ENCODE measurements around the gene COL28A1.

The COL28A1 gene

GRCh38 chr7:7577888-7578287 is 42.2 kb upstream of the COL28A1 start:
- no peaks in the 10 kb centered on the region for H3K4me1 ChIP-seq (ENCODE audit: insufficient read depth, low read length, severe bottlenecking)
- H3K9me2 ChIP-seq (ENCODE audit: low read depth, low read length), result no peaks in the 10 kb centered on the region
- peaks cover 41% of the 10 kb centered on the region for H3K36me3 ChIP-seq (ENCODE audit: insufficient read depth, low read length)
- no peak overlapping the region for H3K9ac ChIP-seq (ENCODE audit: low read length)
- H3K4me3 ChIP-seq (ENCODE audit: low read depth, low read length, poor library complexity, severe bottlenecking), result no peak overlapping the region
- no peaks in the 10 kb centered on the region for H3K9me3 ChIP-seq (ENCODE audit: low read length)
- H3K27ac ChIP-seq (ENCODE audit: low read depth, low read length, poor library complexity, severe bottlenecking), result no peak overlapping the region
- no peak overlapping the region for H2AFZ ChIP-seq (ENCODE audit: low read length)
- no peaks in the 10 kb centered on the region for H4K20me1 ChIP-seq (ENCODE audit: insufficient read depth, low read length)
- H3K27me3 ChIP-seq (ENCODE audit: insufficient read depth, low read length), result no peaks in the 10 kb centered on the region
- no peak for TF ChIP-seq CTCF (IDR thresholded peaks at IDR 0.05; ENCODE audit: low read length)
- no peak for TF ChIP-seq EZH2 (IDR thresholded peaks at IDR 0.05; ENCODE audit: borderline replicate concordance, low read length)
- no peak overlapping the region for H3K4me2 ChIP-seq (ENCODE audit: low read length)
- H3K79me2 ChIP-seq (ENCODE audit: insufficient read depth, low read length), result no peaks in the 10 kb centered on the region
- H3F3A ChIP-seq (ENCODE audit: insufficient read depth, low read length), result no peaks in the 10 kb centered on the region

- TF ChIP-seq CTCF (IDR thresholded peaks at IDR 0.05; ENCODE audit: low read length) (no peak), EZH2 (IDR thresholded peaks at IDR 0.05; ENCODE audit: borderline replicate concordance, low read length) (no peak)
- Histone ChIP-seq H3K27ac (ENCODE audit: low read depth, low read length, poor library complexity, severe bottlenecking) (no peak overlapping the region), H3K36me3 (ENCODE audit: insufficient read depth, low read length) (peaks cover 50% of the 10 kb centered on the region)
Observed at GRCh38 chr7:7576344-7576743, 40.7 kb upstream of the COL28A1 start.

GRCh38 chr7:7573701-7574100 is 38.0 kb upstream of the COL28A1 start:
- Histone ChIP-seq H3K4me1 (ENCODE audit: insufficient read depth, low read length, severe bottlenecking) (peaks cover 14% of the 10 kb centered on the region), H3K4me3 (ENCODE audit: low read depth, low read length, poor library complexity, severe bottlenecking) (no peak overlapping the region), H3K4me2 (ENCODE audit: low read length) (no peak overlapping the region), H2AFZ (ENCODE audit: low read length) (no peak overlapping the region), H3K27ac (ENCODE audit: low read depth, low read length, poor library complexity, severe bottlenecking) (no peak overlapping the region), H3K27me3 (ENCODE audit: insufficient read depth, low read length) (no peaks in the 10 kb centered on the region), H3K9me3 (ENCODE audit: low read length) (no peaks in the 10 kb centered on the region), H3K79me2 (ENCODE audit: insufficient read depth, low read length) (peaks cover 27% of the 10 kb centered on the region), H3K36me3 (ENCODE audit: insufficient read depth, low read length) (peaks cover 44% of the 10 kb centered on the region), H3K9me2 (ENCODE audit: low read depth, low read length) (no peaks in the 10 kb centered on the region), H3K9ac (ENCODE audit: low read length) (no peak overlapping the region), H4K20me1 (ENCODE audit: insufficient read depth, low read length) (no peaks in the 10 kb centered on the region), H3F3A (ENCODE audit: insufficient read depth, low read length) (no peaks in the 10 kb centered on the region)
- TF ChIP-seq CTCF (IDR thresholded peaks at IDR 0.05; ENCODE audit: low read length), result no peak
- no peak for TF ChIP-seq EZH2 (IDR thresholded peaks at IDR 0.05; ENCODE audit: borderline replicate concordance, low read length)

More at GRCh38 chr7:7576344-7576743, 40.7 kb upstream of the COL28A1 start:
- Histone ChIP-seq H3K79me2 (ENCODE audit: insufficient read depth, low read length) (peaks cover 7% of the 10 kb centered on the region), H3K4me2 (ENCODE audit: low read length) (no peak overlapping the region), H3K4me3 (ENCODE audit: low read depth, low read length, poor library complexity, severe bottlenecking) (no peak overlapping the region), H3K27me3 (ENCODE audit: insufficient read depth, low read length) (no peaks in the 10 kb centered on the region), H3F3A (ENCODE audit: insufficient read depth, low read length) (no peaks in the 10 kb centered on the region), H4K20me1 (ENCODE audit: insufficient read depth, low read length) (no peaks in the 10 kb centered on the region), H3K9ac (ENCODE audit: low read length) (no peak overlapping the region), H3K4me1 (ENCODE audit: insufficient read depth, low read length, severe bottlenecking) (no peaks in the 10 kb centered on the region), H3K9me2 (ENCODE audit: low read depth, low read length) (no peaks in the 10 kb centered on the region), H3K9me3 (ENCODE audit: low read length) (no peaks in the 10 kb centered on the region), H2AFZ (ENCODE audit: low read length) (no peak overlapping the region)

All from OCI-LY1 (cell line).